Mammary epithelial cell (primary cell): Measurements from ENCODE around the gene DDX51.

Experiments
- CTCF ChIP-seq, 2 donors: IDR thresholded peaks in 1 of 2; conservative IDR thresholded peaks in 1 of 2; 2 replicates each; pipeline ENCODE4 v1.5.1; 2011 to 2012; ENCODE audit warnings: inconsistent platforms in 2 of 2, low read length in 2 of 2, mild to moderate bottlenecking in 2 of 2, control low read depth in 1 of 2, low read depth in 1 of 2; ENCODE audit not compliant: insufficient read depth in 1 of 2; ENCODE audit errors: extremely low read depth in 1 of 2
- EZH2 ChIP-seq: IDR thresholded peaks from 2 replicates; pipeline ENCODE4 v1.6.1; 2012; ENCODE audit warnings: low read length, inconsistent platforms, borderline replicate concordance

GRCh38 chr12:132190012-132190755 lies 46.1 kb upstream of the DDX51 start:
- TF ChIP-seq CTCF (conservative IDR thresholded peaks at IDR 0.05 in 1 of 2, IDR thresholded peaks at IDR 0.05 in 1 of 2; ENCODE audit: extremely low read depth in 1 of 2, insufficient read depth in 1 of 2, low read depth in 1 of 2, low read length in 2 of 2) = no peak
- no peak for TF ChIP-seq EZH2
